GM20000 (cell line): ENCODE results near the gene TIMM17B.

Source experiments
- DNase-seq: peaks from one replicate; pipeline ENCODE4 v3.0.0; 2012; ENCODE audit warnings: low spot score
- CTCF ChIP-seq: IDR thresholded peaks from 2 replicates; pipeline ENCODE4 v1.5.1; 2012; ENCODE audit warnings: mild to moderate bottlenecking, control low read depth; ENCODE audit errors: extremely low read depth, missing control alignments

The TIMM17B gene

GRCh38 chrX:48897625-48898306 is at the start of gene TIMM17B, which contains the start of gene PQBP1:
TSS of gene TIMM17B (minus strand) at chrX:48897768. CDS start at chrX:48897749, 19 bp downstream.
TSS of gene PQBP1 (plus strand) at chrX:48897930. CDS start at chrX:48898510, 580 bp downstream.
- peak; percentile 85 for DNase-seq
- TF ChIP-seq CTCF: no peak

- peak; percentile 48 for DNase-seq
- peak; percentile 80 for TF ChIP-seq CTCF
Observed at GRCh38 chrX:48945517-48946348, 48.2 kb upstream of the TIMM17B start.

- TF ChIP-seq CTCF: no peak
Observed at GRCh38 chrX:48942895-48943294, 45.3 kb upstream of the TIMM17B start.

GRCh38 chrX:48940404-48940955 is 42.9 kb upstream of the TIMM17B start:
- TF ChIP-seq CTCF: no peak
- DNase-seq: no peak

More at GRCh38 chrX:48942895-48943294, 45.3 kb upstream of the TIMM17B start:
- DNase-seq: no peak

GRCh38 chrX:48939524-48940228 is 42.1 kb upstream of the TIMM17B start:
- no peak for TF ChIP-seq CTCF
- DNase-seq: no peak

- peak; percentile 49 for DNase-seq
- TF ChIP-seq CTCF: no peak
Observed at GRCh38 chrX:48938721-48939425, 41.3 kb upstream of the TIMM17B start.
